ENCODE data around the gene LCLAT1.

Gene LCLAT1

DNA sequence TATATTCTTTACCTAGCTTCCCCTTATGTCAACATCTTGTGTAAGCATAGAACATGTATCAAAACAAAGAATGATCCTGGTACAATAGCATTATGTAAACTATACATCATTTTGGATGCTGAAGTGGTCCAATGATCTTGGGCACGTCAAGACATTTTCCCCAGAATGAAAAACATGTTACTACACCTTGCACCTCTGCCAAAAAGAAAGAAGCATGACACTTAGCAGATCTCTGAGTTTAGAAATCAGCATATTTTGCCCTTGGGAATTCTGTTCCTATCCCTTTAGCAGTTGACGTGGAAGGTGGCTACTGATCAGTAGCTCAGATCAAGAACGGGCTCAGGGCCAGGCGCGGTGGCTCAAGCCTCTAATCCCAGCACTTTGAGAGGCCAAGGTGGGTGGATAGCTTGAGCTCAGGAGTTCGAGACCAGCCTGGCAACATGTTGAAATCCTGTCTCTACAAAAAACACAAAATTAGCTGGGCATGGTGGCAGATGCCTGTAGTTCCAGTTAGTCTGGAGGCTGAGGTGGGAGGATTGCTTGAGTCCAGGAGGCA is 1.7 kb upstream of the LCLAT1 start:
- Histone ChIP-seq H3K9me3 (ENCODE audit: control extremely low read depth in 1 of 5, control insufficient read depth in 4 of 5, insufficient read depth in 2 of 5, low read depth in 1 of 5, low read length in 4 of 5) (no peaks in the 10 kb centered on the region), H3K36me3 (ENCODE audit: control insufficient read depth in 4 of 4, insufficient read depth in 4 of 4, low read length in 3 of 4) (peaks cover 0 to 4% (median 0%) of the 10 kb centered on the region in 4 experiments), H3K4me1 (ENCODE audit: control extremely low read depth in 1 of 4, control insufficient read depth in 4 of 4, insufficient read depth in 4 of 4, low read length in 3 of 4) (peaks cover 0 to 21% (median 9%) of the 10 kb centered on the region in 4 experiments), H3K4me3 (ENCODE audit: control insufficient read depth in 1 of 7, extremely low read depth in 1 of 7, insufficient read depth in 4 of 7, low read depth in 2 of 7, low read length in 6 of 7) (no peak overlapping the region), H3K27me3 (replicated peaks in 2 of 5; ENCODE audit: control insufficient read depth in 4 of 5, insufficient read depth in 5 of 5, low read length in 4 of 5) (no peaks in the 10 kb centered on the region), H3K27ac (ENCODE audit: insufficient read depth in 1 of 2, low read depth in 1 of 2, low read length in 2 of 2, poor library complexity in 1 of 2, severe bottlenecking in 2 of 2) (no peak overlapping the region)
- ChIA-PET POLR2A (no interaction called here), CTCF (interaction anchor here (0.9 to 2.3 kb wide), 4 partner anchors 12 to 280 kb away, joined by 3 to 7 read pairs (median 4); no protein-coding TSS in a partner anchor)
- WGBS (ENCODE audit: insufficient coverage): 98% methylated on average over 5 of the region's 6 CpGs
- DNase-seq: no peak

DNA sequence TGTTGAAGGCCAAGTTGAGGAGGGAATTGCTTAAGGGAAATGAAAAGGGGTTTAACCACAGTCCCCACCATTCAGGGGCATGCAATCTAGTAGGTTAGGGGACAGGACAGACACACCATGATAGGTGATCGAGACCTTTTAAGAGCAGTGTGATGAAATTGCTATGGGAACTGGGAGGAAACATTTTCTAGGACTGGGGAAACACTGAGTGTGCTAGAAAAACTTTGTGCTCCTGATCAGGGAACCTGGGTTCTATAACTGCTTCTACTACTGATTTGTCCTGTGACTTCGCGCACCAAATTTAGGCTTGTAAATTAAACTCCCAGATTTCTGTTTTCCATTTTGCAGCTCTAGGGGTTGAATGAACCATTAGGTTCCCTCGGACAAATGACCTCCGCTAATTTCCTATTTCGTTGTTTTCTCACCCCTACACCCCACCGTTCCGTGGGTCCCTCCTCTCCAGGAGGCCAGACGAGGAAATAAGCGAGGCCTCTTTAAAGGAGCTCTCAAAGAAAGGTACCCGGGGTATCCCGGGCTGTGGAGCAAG is 371 bp upstream of the LCLAT1 start:
- Histone ChIP-seq H3K27ac (ENCODE audit: insufficient read depth in 1 of 2, low read depth in 1 of 2, low read length in 2 of 2, poor library complexity in 1 of 2, severe bottlenecking in 2 of 2) (peak overlapping the region; percentile 54 to 86), H3K9me3 (ENCODE audit: control extremely low read depth in 1 of 5, control insufficient read depth in 4 of 5, insufficient read depth in 2 of 5, low read depth in 1 of 5, low read length in 4 of 5) (no peaks in the 10 kb centered on the region), H3K36me3 (ENCODE audit: control insufficient read depth in 4 of 4, insufficient read depth in 4 of 4, low read length in 3 of 4) (peaks cover 0 to 4% (median 0%) of the 10 kb centered on the region in 4 experiments), H3K4me1 (ENCODE audit: control extremely low read depth in 1 of 4, control insufficient read depth in 4 of 4, insufficient read depth in 4 of 4, low read length in 3 of 4) (peaks cover 0 to 21% (median 9%) of the 10 kb centered on the region in 4 experiments), H3K27me3 (replicated peaks in 2 of 5; ENCODE audit: control insufficient read depth in 4 of 5, insufficient read depth in 5 of 5, low read length in 4 of 5) (no peaks in the 10 kb centered on the region), H3K4me3 (ENCODE audit: control insufficient read depth in 1 of 7, extremely low read depth in 1 of 7, insufficient read depth in 4 of 7, low read depth in 2 of 7, low read length in 6 of 7) (peak overlapping the region; percentile 47 to 93 (median 76))
- CTCF ChIA-PET: interaction anchor here (0.9 to 2.3 kb wide), 4 partner anchors 9 to 214 kb away, joined by 3 to 7 read pairs (median 4); no protein-coding TSS in a partner anchor
- 22% methylated on average over 7 of the region's 12 CpGs for WGBS (ENCODE audit: insufficient coverage)
- peak in 2 of 3 donors; percentile 39 to 40 for DNase-seq
- POLR2A ChIA-PET: interaction anchor here (0.6 to 0.9 kb wide), 2 partner anchors 10 to 282 kb away, joined by 3 read pairs; no protein-coding TSS in a partner anchor

DNA sequence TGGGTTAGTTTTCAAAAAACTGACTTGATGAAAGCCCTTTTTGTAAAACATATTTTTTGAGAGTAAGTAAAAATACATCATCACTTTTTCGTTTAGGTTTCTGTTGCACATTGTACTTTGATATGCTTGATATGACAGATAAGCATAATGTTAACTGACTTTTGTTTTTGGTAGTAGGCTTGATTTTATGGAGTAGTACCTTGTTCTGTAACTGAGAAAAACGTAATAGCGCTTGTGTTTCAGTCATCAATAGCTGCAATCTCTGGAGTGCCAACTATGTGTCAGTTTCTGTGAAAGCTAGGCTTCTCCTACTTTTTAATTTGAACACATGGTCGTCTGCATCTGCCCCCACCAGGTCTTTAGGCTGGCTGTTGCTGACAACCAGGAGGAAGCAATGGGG is 1.3 kb downstream of the LCLAT1 start:
- H3K9me3 ChIP-seq (ENCODE audit: control extremely low read depth in 1 of 5, control insufficient read depth in 4 of 5, insufficient read depth in 2 of 5, low read depth in 1 of 5, low read length in 4 of 5): no peaks in the 10 kb centered on the region
- no peaks in the 10 kb centered on the region for H3K27me3 ChIP-seq (replicated peaks in 2 of 5; ENCODE audit: control insufficient read depth in 4 of 5, insufficient read depth in 5 of 5, low read length in 4 of 5)
- no peak overlapping the region for H3K27ac ChIP-seq (ENCODE audit: insufficient read depth in 1 of 2, low read depth in 1 of 2, low read length in 2 of 2, poor library complexity in 1 of 2, severe bottlenecking in 2 of 2)
- no peak overlapping the region for H3K4me3 ChIP-seq (ENCODE audit: control insufficient read depth in 1 of 7, extremely low read depth in 1 of 7, insufficient read depth in 4 of 7, low read depth in 2 of 7, low read length in 6 of 7)
- DNase-seq: no peak
- ChIA-PET POLR2A (no interaction called here), CTCF (no interaction called here)
- H3K4me1 ChIP-seq (ENCODE audit: control extremely low read depth in 1 of 4, control insufficient read depth in 4 of 4, insufficient read depth in 4 of 4, low read length in 3 of 4): peaks cover 0 to 21% (median 9%) of the 10 kb centered on the region in 4 experiments
- peaks cover 0 to 4% (median 0%) of the 10 kb centered on the region in 4 experiments for H3K36me3 ChIP-seq (ENCODE audit: control insufficient read depth in 4 of 4, insufficient read depth in 4 of 4, low read length in 3 of 4)
- 75% methylated on average over 4 of the region's 4 CpGs for WGBS (ENCODE audit: insufficient coverage)

DNA sequence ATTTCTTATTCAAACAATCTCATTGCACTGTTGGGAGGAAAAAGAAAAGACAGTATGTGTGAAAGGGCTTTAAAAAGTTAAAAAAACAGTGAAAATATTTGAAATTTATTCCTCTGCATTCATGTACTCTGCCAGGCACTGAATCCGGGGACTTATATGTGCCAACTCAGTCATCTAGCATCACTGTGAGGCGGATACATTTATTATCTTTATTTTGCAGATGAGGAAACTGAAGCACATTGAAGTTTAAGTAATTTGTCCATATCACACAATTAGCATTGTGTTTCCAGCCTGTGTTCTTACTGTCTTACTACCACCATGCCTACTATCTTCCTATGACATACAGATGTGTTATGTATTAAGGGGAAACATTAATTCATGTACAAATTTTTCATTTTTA is 1.8 kb downstream of the LCLAT1 start:
- ChIA-PET POLR2A (no interaction called here), CTCF (no interaction called here)
- Histone ChIP-seq H3K27ac (ENCODE audit: insufficient read depth in 1 of 2, low read depth in 1 of 2, low read length in 2 of 2, poor library complexity in 1 of 2, severe bottlenecking in 2 of 2) (no peak overlapping the region), H3K27me3 (replicated peaks in 2 of 5; ENCODE audit: control insufficient read depth in 4 of 5, insufficient read depth in 5 of 5, low read length in 4 of 5) (no peaks in the 10 kb centered on the region), H3K4me3 (ENCODE audit: control insufficient read depth in 1 of 7, extremely low read depth in 1 of 7, insufficient read depth in 4 of 7, low read depth in 2 of 7, low read length in 6 of 7) (no peak overlapping the region), H3K9me3 (ENCODE audit: control extremely low read depth in 1 of 5, control insufficient read depth in 4 of 5, insufficient read depth in 2 of 5, low read depth in 1 of 5, low read length in 4 of 5) (no peaks in the 10 kb centered on the region), H3K36me3 (ENCODE audit: control insufficient read depth in 4 of 4, insufficient read depth in 4 of 4, low read length in 3 of 4) (peaks cover 0 to 4% (median 0%) of the 10 kb centered on the region in 4 experiments), H3K4me1 (ENCODE audit: control extremely low read depth in 1 of 4, control insufficient read depth in 4 of 4, insufficient read depth in 4 of 4, low read length in 3 of 4) (peaks cover 0 to 21% (median 9%) of the 10 kb centered on the region in 4 experiments)
- WGBS (ENCODE audit: insufficient coverage): no CpG with 5 or more reads among the region's 2 CpGs
- peak in 1 of 3 donors; percentile 19 for DNase-seq

DNA sequence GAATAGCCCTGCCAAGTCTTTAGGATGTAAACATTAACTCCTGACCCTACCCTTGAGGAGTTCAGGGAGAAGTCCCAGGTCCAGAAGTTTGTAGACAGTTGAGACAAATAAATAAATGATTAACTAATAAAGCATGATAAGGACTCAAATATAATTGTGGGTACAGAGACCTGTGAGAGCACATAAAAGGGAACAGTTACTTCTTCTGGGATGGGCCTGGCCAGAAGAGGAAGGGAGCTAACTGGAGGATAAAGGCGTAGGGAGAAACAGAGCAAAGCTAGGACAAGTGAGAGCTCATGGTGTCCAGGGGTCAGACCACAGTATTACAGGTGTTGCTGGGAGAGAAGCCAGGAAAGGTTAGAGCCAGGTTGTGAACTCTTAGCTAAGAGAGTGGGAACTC is 3.0 kb downstream of the LCLAT1 start:
- no peak for DNase-seq
- ChIA-PET POLR2A (no interaction called here), CTCF (interaction anchor here (0.8 to 1.1 kb wide), 3 partner anchors 9 to 261 kb away, joined by 3 to 5 read pairs (median 3); no protein-coding TSS in a partner anchor)
- H3K4me1 ChIP-seq (ENCODE audit: control extremely low read depth in 1 of 4, control insufficient read depth in 4 of 4, insufficient read depth in 4 of 4, low read length in 3 of 4): peaks cover 0 to 21% (median 9%) of the 10 kb centered on the region in 4 experiments
- 47% methylated on average over 1 of the region's 1 CpG for WGBS (ENCODE audit: insufficient coverage)
- no peaks in the 10 kb centered on the region for H3K9me3 ChIP-seq (ENCODE audit: control extremely low read depth in 1 of 5, control insufficient read depth in 4 of 5, insufficient read depth in 2 of 5, low read depth in 1 of 5, low read length in 4 of 5)
- H3K4me3 ChIP-seq (ENCODE audit: control insufficient read depth in 1 of 7, extremely low read depth in 1 of 7, insufficient read depth in 4 of 7, low read depth in 2 of 7, low read length in 6 of 7): no peak overlapping the region
- no peak overlapping the region for H3K27ac ChIP-seq (ENCODE audit: insufficient read depth in 1 of 2, low read depth in 1 of 2, low read length in 2 of 2, poor library complexity in 1 of 2, severe bottlenecking in 2 of 2)
- H3K36me3 ChIP-seq (ENCODE audit: control insufficient read depth in 4 of 4, insufficient read depth in 4 of 4, low read length in 3 of 4): peaks cover 0 to 4% (median 0%) of the 10 kb centered on the region in 4 experiments
- H3K27me3 ChIP-seq (replicated peaks in 2 of 5; ENCODE audit: control insufficient read depth in 4 of 5, insufficient read depth in 5 of 5, low read length in 4 of 5): no peaks in the 10 kb centered on the region

DNA sequence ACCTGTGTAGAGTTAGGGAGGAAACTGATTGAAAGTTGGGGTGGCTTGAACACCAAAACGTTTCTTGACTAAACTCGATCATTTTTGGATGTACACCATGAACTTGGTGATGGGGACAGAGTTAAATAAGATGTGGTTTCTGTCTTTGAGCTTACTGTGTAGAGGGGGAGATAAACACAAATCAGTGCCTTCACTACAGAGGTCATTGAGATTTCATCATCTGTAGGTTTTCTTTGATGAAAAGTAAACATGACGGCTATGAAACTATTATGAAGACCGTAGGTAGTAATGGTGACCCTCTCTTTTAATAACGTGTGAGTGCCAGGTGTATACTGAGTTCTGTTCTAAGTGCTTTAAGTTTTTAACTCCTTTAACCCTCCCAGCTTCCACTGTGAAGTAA is 6.5 kb downstream of the LCLAT1 start:
- Histone ChIP-seq H3K36me3 (ENCODE audit: control insufficient read depth in 4 of 4, insufficient read depth in 4 of 4, low read length in 3 of 4) (peaks cover 0 to 4% (median 0%) of the 10 kb centered on the region in 4 experiments), H3K27me3 (replicated peaks in 2 of 5; ENCODE audit: control insufficient read depth in 4 of 5, insufficient read depth in 5 of 5, low read length in 4 of 5) (no peaks in the 10 kb centered on the region), H3K27ac (ENCODE audit: insufficient read depth in 1 of 2, low read depth in 1 of 2, low read length in 2 of 2, poor library complexity in 1 of 2, severe bottlenecking in 2 of 2) (no peak overlapping the region), H3K4me3 (ENCODE audit: control insufficient read depth in 1 of 7, extremely low read depth in 1 of 7, insufficient read depth in 4 of 7, low read depth in 2 of 7, low read length in 6 of 7) (no peak overlapping the region), H3K4me1 (ENCODE audit: control extremely low read depth in 1 of 4, control insufficient read depth in 4 of 4, insufficient read depth in 4 of 4, low read length in 3 of 4) (peaks cover 0 to under 1% (median 0%) of the 10 kb centered on the region in 4 experiments), H3K9me3 (ENCODE audit: control extremely low read depth in 1 of 5, control insufficient read depth in 4 of 5, insufficient read depth in 2 of 5, low read depth in 1 of 5, low read length in 4 of 5) (no peaks in the 10 kb centered on the region)
- WGBS (ENCODE audit: insufficient coverage): 60% methylated on average over 1 of the region's 5 CpGs
- CTCF ChIA-PET: no interaction called here
- DNase-seq: no peak
- POLR2A ChIA-PET: no interaction called here

DNA sequence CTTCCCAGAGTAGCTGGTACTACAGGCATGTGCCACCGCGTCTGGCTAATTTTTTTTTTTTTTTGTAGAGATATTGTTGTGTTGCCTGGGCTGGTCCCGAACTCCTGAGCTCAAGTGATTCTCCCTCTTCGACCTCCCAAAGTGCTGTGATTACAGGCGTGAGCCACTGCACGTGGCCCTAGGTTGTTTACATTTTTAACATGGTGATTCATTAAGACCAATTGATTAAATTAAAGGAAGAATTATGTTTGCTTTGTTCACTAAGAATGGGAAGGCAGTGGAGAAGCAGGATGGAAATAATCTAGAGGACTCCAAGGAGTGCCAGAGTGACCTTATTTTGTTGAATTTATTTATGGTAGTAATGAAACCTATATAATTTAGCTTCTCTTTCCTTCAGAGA is 7.5 kb downstream of the LCLAT1 start:
- 96% methylated on average over 4 of the region's 6 CpGs for WGBS (ENCODE audit: insufficient coverage)

More for the DNA sequence above, 7.5 kb downstream of the LCLAT1 start:
- Histone ChIP-seq H3K9me3 (ENCODE audit: control extremely low read depth in 1 of 5, control insufficient read depth in 4 of 5, insufficient read depth in 2 of 5, low read depth in 1 of 5, low read length in 4 of 5) (no peaks in the 10 kb centered on the region), H3K36me3 (ENCODE audit: control insufficient read depth in 4 of 4, insufficient read depth in 4 of 4, low read length in 3 of 4) (peaks cover 0 to 4% (median 1%) of the 10 kb centered on the region in 4 experiments), H3K4me3 (ENCODE audit: control insufficient read depth in 1 of 7, extremely low read depth in 1 of 7, insufficient read depth in 4 of 7, low read depth in 2 of 7, low read length in 6 of 7) (no peak overlapping the region), H3K27me3 (replicated peaks in 2 of 5; ENCODE audit: control insufficient read depth in 4 of 5, insufficient read depth in 5 of 5, low read length in 4 of 5) (no peaks in the 10 kb centered on the region), H3K27ac (ENCODE audit: insufficient read depth in 1 of 2, low read depth in 1 of 2, low read length in 2 of 2, poor library complexity in 1 of 2, severe bottlenecking in 2 of 2) (no peak overlapping the region), H3K4me1 (ENCODE audit: control extremely low read depth in 1 of 4, control insufficient read depth in 4 of 4, insufficient read depth in 4 of 4, low read length in 3 of 4) (no peaks in the 10 kb centered on the region)
- ChIA-PET CTCF (no interaction called here), POLR2A (no interaction called here)
- no peak for DNase-seq

All from common myeloid progenitor, CD34-positive (primary cell).